ENCODE results near the gene SLC44A2. TPM values are rescaled to one million over a fixed set of nuclear protein-coding genes. Genes with fewer than 3 reads are reported as not detected.

Gene SLC44A2
- polyA plus RNA-seq, 1 donor (not counting 4 experiments of a cell fraction or from before 2014, with no cell fraction given) = 94.7 TPM

- Histone ChIP-seq H4K20me1 (ENCODE audit: control insufficient read depth, extremely low read depth, insufficient read depth, low read length) (no peaks in the 10 kb centered on the region), H3K27me3 (ENCODE audit: control insufficient read depth, extremely low read depth, insufficient read depth, low read length) (no peaks in the 10 kb centered on the region), H2AFZ (ENCODE audit: control insufficient read depth, low read length) (peak within 1 kb of the TSS; percentile 98), H3K9me1 (ENCODE audit: control insufficient read depth, extremely low read depth, insufficient read depth, low read length) (no peaks in the 10 kb centered on the region), H3K9ac (ENCODE audit: control insufficient read depth, extremely low read depth, insufficient read depth, low read length) (peak within 1 kb of the TSS; percentile 89), H3K27ac (ENCODE audit: control insufficient read depth, insufficient read depth, low read length) (peak within 1 kb of the TSS; percentile 73), H3K4me3 (ENCODE audit: control insufficient read depth in 2 of 3, extremely low read depth in 1 of 3, insufficient read depth in 2 of 3, low read depth in 1 of 3, low read length in 3 of 3) (peak within 1 kb of the TSS; percentile 59 to 85 (median 79)), H3K79me2 (ENCODE audit: control insufficient read depth, insufficient read depth, low read length) (peaks cover 21% of the 10 kb centered on the region), H3K4me1 (ENCODE audit: control insufficient read depth, extremely low read depth, insufficient read depth, low read length) (peaks cover 6% of the 10 kb centered on the region), H3K36me3 (ENCODE audit: control insufficient read depth in 2 of 2, extremely low read depth in 1 of 2, insufficient read depth in 2 of 2, low read length in 2 of 2) (peaks cover 4 to 5% of the 10 kb centered on the region in 2 experiments), H3K9me3 (ENCODE audit: control insufficient read depth, low read depth, low read length) (no peaks in the 10 kb centered on the region), H3K4me2 (ENCODE audit: control insufficient read depth, extremely low read depth, insufficient read depth, low read depth, low read length) (peak within 1 kb of the TSS; percentile 96)
- TF ChIP-seq CTCF (optimal IDR thresholded peaks at IDR 0.05 in 1 of 3, IDR thresholded peaks at IDR 0.05 in 1 of 3, conservative IDR thresholded peaks at IDR 0.05 in 1 of 3; ENCODE audit: extremely low read depth in 1 of 3, insufficient read depth in 2 of 3, low read length in 3 of 3) (no peak), EZH2 (IDR thresholded peaks at IDR 0.05; ENCODE audit: low read length) (no peak)
- DNase-seq (ENCODE audit: low read depth, low spot score) (no peak), FAIRE-seq (peak; percentile 82)
- dilution Hi-C loops (cut with MboI; ENCODE audit: extremely low pct_ligation_motif_present, low sequenced_read_pairs) = no loop called here
These were observed 38.1 kb upstream of the SLC44A2 start, which contains the start of gene AP1M2 for GRCh38 chr19:10587022-10587838. AP1M2 (minus strand) TSS chr19:10587312; CDS start chr19:10587231, 81 bp downstream.

GRCh38 chr19:10587839-10588150 is 37.6 kb upstream of the SLC44A2 start:
- no peak overlapping the region for H3K27ac ChIP-seq (ENCODE audit: control insufficient read depth, insufficient read depth, low read length)

More at GRCh38 chr19:10587839-10588150, 37.6 kb upstream of the SLC44A2 start:
- no peak overlapping the region for H2AFZ ChIP-seq (ENCODE audit: control insufficient read depth, low read length)
- H3K36me3 ChIP-seq (ENCODE audit: control insufficient read depth in 2 of 2, extremely low read depth in 1 of 2, insufficient read depth in 2 of 2, low read length in 2 of 2) = peaks cover 4 to 5% of the 10 kb centered on the region in 2 experiments
- FAIRE-seq (no peak), DNase-seq (ENCODE audit: low read depth, low spot score) (no peak)
- H3K4me3 ChIP-seq (ENCODE audit: control insufficient read depth in 2 of 3, extremely low read depth in 1 of 3, insufficient read depth in 2 of 3, low read depth in 1 of 3, low read length in 3 of 3) = no peak overlapping the region
- no peaks in the 10 kb centered on the region for H3K27me3 ChIP-seq (ENCODE audit: control insufficient read depth, extremely low read depth, insufficient read depth, low read length)
- TF ChIP-seq CTCF (optimal IDR thresholded peaks at IDR 0.05 in 1 of 3, IDR thresholded peaks at IDR 0.05 in 1 of 3, conservative IDR thresholded peaks at IDR 0.05 in 1 of 3; ENCODE audit: extremely low read depth in 1 of 3, insufficient read depth in 2 of 3, low read length in 3 of 3) (no peak), EZH2 (IDR thresholded peaks at IDR 0.05; ENCODE audit: low read length) (no peak)
- H3K4me1 ChIP-seq (ENCODE audit: control insufficient read depth, extremely low read depth, insufficient read depth, low read length) = peaks cover 6% of the 10 kb centered on the region
- H3K9ac ChIP-seq (ENCODE audit: control insufficient read depth, extremely low read depth, insufficient read depth, low read length) = no peak overlapping the region
- dilution Hi-C loops (cut with MboI; ENCODE audit: extremely low pct_ligation_motif_present, low sequenced_read_pairs) = no loop called here
- H3K4me2 ChIP-seq (ENCODE audit: control insufficient read depth, extremely low read depth, insufficient read depth, low read depth, low read length) = peak overlapping the region; percentile 96
- no peaks in the 10 kb centered on the region for H3K9me1 ChIP-seq (ENCODE audit: control insufficient read depth, extremely low read depth, insufficient read depth, low read length)
- H4K20me1 ChIP-seq (ENCODE audit: control insufficient read depth, extremely low read depth, insufficient read depth, low read length) = no peaks in the 10 kb centered on the region
- no peaks in the 10 kb centered on the region for H3K9me3 ChIP-seq (ENCODE audit: control insufficient read depth, low read depth, low read length)
- H3K79me2 ChIP-seq (ENCODE audit: control insufficient read depth, insufficient read depth, low read length) = peaks cover 21% of the 10 kb centered on the region
